CD4-positive, alpha-beta T cell (primary cell): ENCODE data around the gene STYXL2. TPM values are rescaled to one million over a fixed set of nuclear protein-coding genes. Genes with fewer than 3 reads are reported as not detected.

Experiments used
- ATAC-seq: fragments of 200-7000 bp; cut with Tn5 transposase; one replicate; pipeline ENCODE4 v1.10.0; 2022; ENCODE audit warnings: mild to moderate bottlenecking; ENCODE audit not compliant: poor library complexity
- CTCF ChIA-PET: fragments of 350-600 bp; sonication (Branson Sonifier 250); formaldehyde crosslinking; loops from one replicate; lab custom pipeline; 2021; ENCODE audit warnings: antibody characterized with exemption, inconsistent platforms; lab: Charles Lee
- POLR2A ChIA-PET: fragments of 350-600 bp; sonication (Branson Sonifier 250); formaldehyde crosslinking; loops from one replicate; lab custom pipeline; 2021; ENCODE audit warnings: antibody characterized with exemption, inconsistent platforms; lab: Charles Lee
- DNase-seq, 14 experiments: peaks; one replicate each; pipeline ENCODE4 v3.0.0-alpha.2; 2013 to 2020; ENCODE audit warnings: mixed read lengths in 2 of 14
- H3K27ac ChIP-seq, 2 donors: one replicate each; pipeline versions ENCODE4 v1.5.1 to v1.7.0; 2013; ENCODE audit warnings: low read length in 2 of 2, low read depth in 1 of 2, mild to moderate bottlenecking in 1 of 2
- H3K27me3 ChIP-seq, 2 experiments: 1 replicate in 1 of 2; 2 replicates in 1 of 2; pipeline versions ENCODE4 v1.6.1 to v1.7.0; 2013; ENCODE audit warnings: low read length in 2 of 2, control low read depth in 1 of 2, mild to moderate bottlenecking in 1 of 2, moderate library complexity in 1 of 2; ENCODE audit not compliant: insufficient read depth in 2 of 2, control insufficient read depth in 1 of 2
- H3K36me3 ChIP-seq: one replicate; pipeline ENCODE4 v1.6.1; 2013; ENCODE audit warnings: low read length, control low read depth; ENCODE audit not compliant: insufficient read depth
- H3K4me1 ChIP-seq: one replicate; pipeline ENCODE4 v1.6.1; 2013; ENCODE audit warnings: low read length, control low read depth; ENCODE audit not compliant: insufficient read depth
- H3K4me3 ChIP-seq: one replicate; pipeline ENCODE4 v1.5.1; 2013; ENCODE audit warnings: mild to moderate bottlenecking, low read length, moderate library complexity
- H3K9me3 ChIP-seq, 2 experiments: 1 replicate in 1 of 2; 2 replicates in 1 of 2; pipeline versions ENCODE4 v1.6.1 to v1.7.0; 2013; ENCODE audit warnings: low read length in 2 of 2, mild to moderate bottlenecking in 2 of 2, control low read depth in 1 of 2, moderate library complexity in 1 of 2; ENCODE audit not compliant: control insufficient read depth in 1 of 2, insufficient read depth in 1 of 2
- H3K27ac Mint-ChIP-seq: one replicate; pipeline ENCODE4 v1.8.0; 2020; ENCODE audit warnings: mixed read lengths
- H3K27me3 Mint-ChIP-seq: one replicate; pipeline ENCODE4 v1.8.0; 2021; ENCODE audit warnings: mixed read lengths
- H3K36me3 Mint-ChIP-seq: one replicate; pipeline ENCODE4 v1.8.0; 2021; ENCODE audit warnings: low read depth, mixed read lengths
- H3K4me1 Mint-ChIP-seq: one replicate; pipeline ENCODE4 v1.8.0; 2021; ENCODE audit warnings: low read depth, mixed read lengths
- H3K4me3 Mint-ChIP-seq: one replicate; pipeline ENCODE4 v1.8.0; 2020; ENCODE audit warnings: mild to moderate bottlenecking, mixed read lengths
- H3K9me3 Mint-ChIP-seq: one replicate; pipeline ENCODE4 v1.8.0; 2020; ENCODE audit warnings: mixed read lengths
- intact Hi-C, 2 experiments: fragments of 100-400 bp; cut with DNase I in 1 of 2; cut with micrococcal nuclease in 1 of 2; formaldehyde crosslinking; loops; one replicate each; pipeline versions ENCODE4 v1.15.1 to v1.9.0; 2023 to 2025; cut with DNase I, micrococcal nuclease
- total RNA-seq, 174 experiments: library from RNA in 2 of 174; stranded (reverse) in 2 of 174; gene quantifications; one replicate each; pipeline ENCODE4 v1.2.3 and lab custom pipeline; 2021 to 2026
- TF ChIP-seq, protein P1 (sequence below): fragments of 200-600 bp; IDR thresholded peaks from one replicate; pipeline ENCODE4 v1.8.0; 2022; ENCODE audit warnings: antibody characterized with exemption, mild to moderate bottlenecking

The STYXL2 gene
- total RNA-seq, 2 experiments from 2014 or later = not detected

DNA sequence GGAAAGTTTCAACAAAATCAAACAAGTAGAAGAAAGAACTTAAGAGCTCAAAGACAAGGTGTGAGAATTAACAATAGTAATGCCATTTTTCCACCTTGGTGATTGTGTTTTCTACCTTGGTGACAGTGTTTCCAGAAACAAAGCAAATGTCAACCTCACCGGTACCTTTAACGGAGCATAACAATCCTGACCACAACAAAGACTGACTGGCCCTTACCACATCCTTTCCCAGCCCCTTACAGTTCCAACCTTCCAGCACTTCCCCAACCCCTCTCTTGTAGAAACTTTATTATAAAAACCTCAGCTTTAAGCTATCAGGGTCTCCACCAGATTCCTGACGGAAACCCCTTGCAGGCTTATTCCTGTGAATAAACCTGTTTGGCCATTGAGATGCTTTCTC, 16.7 kb downstream of the STYXL2 start:
- CTCF ChIA-PET = no interaction called here
- TF ChIP-seq, protein P1, sequence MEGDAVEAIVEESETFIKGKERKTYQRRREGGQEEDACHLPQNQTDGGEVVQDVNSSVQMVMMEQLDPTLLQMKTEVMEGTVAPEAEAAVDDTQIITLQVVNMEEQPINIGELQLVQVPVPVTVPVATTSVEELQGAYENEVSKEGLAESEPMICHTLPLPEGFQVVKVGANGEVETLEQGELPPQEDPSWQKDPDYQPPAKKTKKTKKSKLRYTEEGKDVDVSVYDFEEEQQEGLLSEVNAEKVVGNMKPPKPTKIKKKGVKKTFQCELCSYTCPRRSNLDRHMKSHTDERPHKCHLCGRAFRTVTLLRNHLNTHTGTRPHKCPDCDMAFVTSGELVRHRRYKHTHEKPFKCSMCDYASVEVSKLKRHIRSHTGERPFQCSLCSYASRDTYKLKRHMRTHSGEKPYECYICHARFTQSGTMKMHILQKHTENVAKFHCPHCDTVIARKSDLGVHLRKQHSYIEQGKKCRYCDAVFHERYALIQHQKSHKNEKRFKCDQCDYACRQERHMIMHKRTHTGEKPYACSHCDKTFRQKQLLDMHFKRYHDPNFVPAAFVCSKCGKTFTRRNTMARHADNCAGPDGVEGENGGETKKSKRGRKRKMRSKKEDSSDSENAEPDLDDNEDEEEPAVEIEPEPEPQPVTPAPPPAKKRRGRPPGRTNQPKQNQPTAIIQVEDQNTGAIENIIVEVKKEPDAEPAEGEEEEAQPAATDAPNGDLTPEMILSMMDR = no peak

DNA sequence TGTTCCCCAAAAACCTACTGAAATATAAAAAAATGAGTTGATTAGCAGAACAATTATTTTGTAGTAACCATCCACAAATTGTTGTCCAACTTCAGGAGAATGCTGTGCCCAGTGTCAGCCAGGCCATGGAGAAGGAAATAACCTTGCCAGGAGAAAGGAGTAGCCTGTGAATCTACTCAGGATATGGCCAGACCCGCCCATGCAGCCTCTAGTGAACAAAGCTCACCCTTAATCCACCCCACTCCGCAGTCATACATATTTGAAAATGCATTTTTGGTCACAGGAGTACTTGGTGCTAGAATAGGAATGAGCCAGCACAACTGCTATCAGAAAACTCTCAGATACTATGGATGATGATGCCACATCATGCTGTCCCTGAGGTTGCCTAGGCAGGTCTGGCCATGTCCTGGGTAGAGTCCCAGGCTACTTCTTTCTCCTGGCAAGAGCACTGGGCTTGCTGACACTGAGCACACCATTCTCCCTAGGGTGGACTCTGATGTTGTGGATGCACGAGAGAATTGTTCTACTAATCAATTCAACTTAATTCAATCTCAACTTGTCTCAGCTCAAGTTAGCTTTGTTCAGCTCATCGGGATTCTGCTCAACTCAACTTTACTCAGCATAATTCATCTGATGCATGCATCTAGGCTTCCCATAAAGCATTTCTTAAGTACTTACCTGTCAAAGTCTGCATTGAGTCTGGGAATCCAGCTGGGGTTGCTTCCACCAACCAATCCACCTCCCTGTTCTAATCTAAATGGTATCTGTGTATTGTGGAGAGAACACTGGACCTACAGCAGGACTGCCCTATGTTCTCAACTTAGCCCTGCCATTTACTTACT, 18.2 kb downstream of the STYXL2 start:
- no peak for DNase-seq
- Mint-ChIP-seq H3K9me3 (peaks cover 24% of the 10 kb centered on the region), H3K27ac (no peak overlapping the region), H3K4me3 (no peak overlapping the region), H3K36me3 (peaks cover 12% of the 10 kb centered on the region), H3K27me3 (no peaks in the 10 kb centered on the region), H3K4me1 (peaks cover 57% of the 10 kb centered on the region)
- peaks cover 0 to 3% of the 10 kb centered on the region in 2 experiments for H3K9me3 ChIP-seq
- no peaks in the 10 kb centered on the region for H3K27me3 ChIP-seq
- no peak for ATAC-seq
- no peaks in the 10 kb centered on the region for H3K36me3 ChIP-seq
- ChIA-PET CTCF (no interaction called here), POLR2A (interaction anchor here (1.6 to 2.1 kb wide), 2 partner anchors 21 to 25 kb away, joined by 3 to 7 read pairs; partner anchors contain the start of gene GPA33)
- TF ChIP-seq, protein P1 = no peak
- peaks cover 19% of the 10 kb centered on the region for H3K4me1 ChIP-seq
- intact Hi-C loops = no loop called here
- H3K27ac ChIP-seq = no peak overlapping the region
- H3K4me3 ChIP-seq = no peak overlapping the region

More for the DNA sequence above, 16.7 kb downstream of the STYXL2 start:
- no peaks in the 10 kb centered on the region for H3K27me3 Mint-ChIP-seq
- H3K4me3 ChIP-seq = no peak overlapping the region
- H3K27ac ChIP-seq = no peak overlapping the region
- POLR2A ChIA-PET = interaction anchor here (1.3 to 2.9 kb wide), 5 partner anchors 10 to 24 kb away, joined by 3 to 9 read pairs (median 4); partner anchors contain the start of gene GPA33
- intact Hi-C loops = no loop called here
- no peaks in the 10 kb centered on the region for H3K36me3 ChIP-seq
- peaks cover 0 to 3% of the 10 kb centered on the region in 2 experiments for H3K9me3 ChIP-seq
- ATAC-seq = peak; percentile 78
- peak overlapping the region; percentile 68 for H3K27ac Mint-ChIP-seq
- DNase-seq = peak in 7 of 14 experiments; percentile 18 to 61 (median 24)
- H3K4me1 Mint-ChIP-seq = peaks cover 62% of the 10 kb centered on the region
- peaks cover 12% of the 10 kb centered on the region for H3K36me3 Mint-ChIP-seq
- H3K27me3 ChIP-seq = no peaks in the 10 kb centered on the region
- H3K9me3 Mint-ChIP-seq = peaks cover 24% of the 10 kb centered on the region
- peak overlapping the region; percentile 59 for H3K4me3 Mint-ChIP-seq
- H3K4me1 ChIP-seq = peaks cover 19% of the 10 kb centered on the region

DNA sequence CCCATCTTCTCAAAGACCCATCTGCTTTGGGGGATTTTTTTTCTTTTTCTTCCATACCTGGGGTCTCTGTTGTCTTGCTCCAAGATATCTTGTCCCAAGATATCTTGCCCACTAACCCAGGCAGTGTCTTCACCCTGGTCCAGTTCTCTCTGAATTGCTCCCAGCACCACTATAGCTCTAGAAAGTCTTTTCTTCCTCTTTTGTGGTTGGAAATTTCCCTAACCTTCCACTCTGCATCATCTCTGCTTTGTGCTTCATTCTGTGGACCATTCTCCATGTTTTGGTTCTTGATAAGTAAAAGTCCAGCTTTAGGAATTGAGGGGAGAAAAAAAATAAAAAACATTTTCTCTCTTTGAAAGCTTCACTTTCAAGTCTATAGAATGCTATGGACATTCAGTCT, 20.9 kb downstream of the STYXL2 start:
- ChIA-PET POLR2A (no interaction called here), CTCF (no interaction called here)
- Histone ChIP-seq H3K4me1 (peaks cover 7% of the 10 kb centered on the region), H3K4me3 (no peak overlapping the region), H3K27me3 (no peaks in the 10 kb centered on the region), H3K27ac (no peak overlapping the region), H3K9me3 (peaks cover 0 to 3% of the 10 kb centered on the region in 2 experiments), H3K36me3 (no peaks in the 10 kb centered on the region)
- no peak overlapping the region for H3K27ac Mint-ChIP-seq
- intact Hi-C loops = no loop called here
- H3K27me3 Mint-ChIP-seq = no peaks in the 10 kb centered on the region
- peaks cover 12% of the 10 kb centered on the region for H3K36me3 Mint-ChIP-seq
- no peak overlapping the region for H3K4me3 Mint-ChIP-seq
- DNase-seq = no peak
- ATAC-seq = no peak
- TF ChIP-seq, protein P1 = no peak
- peaks cover 34% of the 10 kb centered on the region for H3K4me1 Mint-ChIP-seq
- H3K9me3 Mint-ChIP-seq = peaks cover 21% of the 10 kb centered on the region
